ENCODE results near the gene CDC42EP4. TPM values are rescaled to one million over a fixed set of nuclear protein-coding genes. Genes with fewer than 3 reads are reported as not detected.
A peak's percentile ranks its signal among the peaks of the same experiment; 100 is the strongest.

The CDC42EP4 gene
- total and polyA plus RNA-seq, 9 of the 15 experiments (the other 6 are each of a cell fraction or from before 2014, with no cell fraction given) = 0.65 to 20.8 (median 12.3) TPM

DNA sequence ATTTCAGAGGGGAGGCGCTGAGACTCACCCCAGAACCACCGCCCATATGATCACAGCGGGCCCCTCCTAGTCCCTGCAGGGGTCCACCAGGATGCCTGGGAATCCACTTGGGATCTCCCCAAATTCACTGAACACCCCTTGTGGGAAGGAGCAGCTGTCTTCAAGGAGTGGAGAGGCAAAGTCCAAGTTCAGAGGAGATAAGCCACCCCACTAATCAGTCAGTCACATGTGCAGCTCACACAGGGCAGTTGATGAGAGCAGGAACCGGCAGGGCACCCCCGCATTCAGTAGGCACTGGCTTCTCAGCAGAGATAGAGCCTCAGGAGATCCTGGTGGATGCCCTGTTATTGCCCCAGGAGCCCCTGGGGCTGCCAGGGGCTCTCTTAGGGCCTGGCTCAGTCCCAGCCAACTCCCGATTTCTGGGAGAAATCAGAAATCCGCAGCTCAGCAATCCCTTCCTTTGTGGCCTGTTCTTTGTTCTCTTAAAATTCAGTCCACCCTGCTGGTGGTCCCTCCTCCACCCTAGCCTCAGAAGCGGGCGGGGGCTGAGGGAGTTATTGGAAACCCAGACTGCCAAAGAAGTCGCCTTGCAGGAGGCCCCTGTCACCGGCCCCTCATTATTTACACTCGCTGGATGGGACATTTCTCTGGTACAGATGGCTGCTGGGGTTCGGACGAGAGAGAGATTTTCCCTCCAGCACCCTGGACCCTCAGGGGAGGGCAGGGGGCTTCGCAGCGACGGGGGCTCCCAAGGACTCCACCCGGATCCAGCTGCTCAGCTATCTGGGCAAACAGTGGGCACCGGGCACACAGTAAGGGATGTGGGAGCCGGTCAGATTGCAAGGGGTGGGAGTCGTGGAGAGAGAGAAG is 1.8 kb downstream of the CDC42EP4 start (continued):
- no peak for TF ChIP-seq MIER1 (IDR thresholded peaks at IDR 0.05; ENCODE audit: low read depth)
- TF ChIP-seq ADNP (tag; IDR thresholded peaks at IDR 0.05) = no peak
- TF ChIP-seq HMGN3 (IDR thresholded peaks at IDR 0.05; ENCODE audit: borderline replicate concordance, extremely low read depth, insufficient read length, low read depth, low read length) = peak; percentile 62
- TF ChIP-seq HNRNPH1 (optimal IDR thresholded peaks at IDR 0.05; ENCODE audit: low read depth, low read length) = no peak
- no peak for TF ChIP-seq SIX5 (IDR thresholded peaks at IDR 0.05; ENCODE audit: borderline replicate concordance in 1 of 2, insufficient read depth in 1 of 2, low read depth in 1 of 2, low read length in 2 of 2)
- TF ChIP-seq, protein P1, sequence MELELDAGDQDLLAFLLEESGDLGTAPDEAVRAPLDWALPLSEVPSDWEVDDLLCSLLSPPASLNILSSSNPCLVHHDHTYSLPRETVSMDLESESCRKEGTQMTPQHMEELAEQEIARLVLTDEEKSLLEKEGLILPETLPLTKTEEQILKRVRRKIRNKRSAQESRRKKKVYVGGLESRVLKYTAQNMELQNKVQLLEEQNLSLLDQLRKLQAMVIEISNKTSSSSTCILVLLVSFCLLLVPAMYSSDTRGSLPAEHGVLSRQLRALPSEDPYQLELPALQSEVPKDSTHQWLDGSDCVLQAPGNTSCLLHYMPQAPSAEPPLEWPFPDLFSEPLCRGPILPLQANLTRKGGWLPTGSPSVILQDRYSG (tag; conservative IDR thresholded peaks at IDR 0.05; ENCODE audit: low read depth) = no peak
- no peak for TF ChIP-seq ZNF778 (CRISPR knock-in tag; IDR thresholded peaks at IDR 0.05)
- TF ChIP-seq NCOA1 (IDR thresholded peaks at IDR 0.05; ENCODE audit: low read depth) = peak; percentile 41; the same call in 1 of the 2 replicates
- no peak for TF ChIP-seq ETS2 (tag; IDR thresholded peaks at IDR 0.05; ENCODE audit: borderline replicate concordance, poor library complexity, severe bottlenecking)
- no peak for TF ChIP-seq ZNF140 (CRISPR knock-in tag; IDR thresholded peaks at IDR 0.05)
- TF ChIP-seq MXI1 (IDR thresholded peaks at IDR 0.05; ENCODE audit: low read depth, low read length) = no peak
- peak in 1 of 2 experiments; percentile 58; a peak in 1 of 4 replicates for TF ChIP-seq HDAC1 (IDR thresholded peaks at IDR 0.05)
- TF ChIP-seq EGR1 (conservative IDR thresholded peaks at IDR 0.05) = peak; percentile 87
- TF ChIP-seq NELFE (IDR thresholded peaks at IDR 0.05; ENCODE audit: insufficient read depth, insufficient read length) = no peak
- no peak for TF ChIP-seq RBBP5 (IDR thresholded peaks at IDR 0.05; ENCODE audit: borderline replicate concordance, insufficient read depth, low read length, poor library complexity, severe bottlenecking)
- TF ChIP-seq CTBP1 (IDR thresholded peaks at IDR 0.05; ENCODE audit: borderline replicate concordance) = peak; percentile 35; the same call in 1 of the 2 replicates
- peak; percentile 46; the same call in 1 of the 2 replicates for TF ChIP-seq KLF16 (IDR thresholded peaks at IDR 0.05)
- no peak for TF ChIP-seq ZBED1 (IDR thresholded peaks at IDR 0.05)
- no peak for TF ChIP-seq ZNF41 (CRISPR knock-in tag; conservative IDR thresholded peaks at IDR 0.05)
- TF ChIP-seq NR1H2 (CRISPR knock-in tag; IDR thresholded peaks at IDR 0.05) = no peak
- no peak for TF ChIP-seq ZNF217 (CRISPR knock-in tag; IDR thresholded peaks at IDR 0.05)
- TF ChIP-seq POU5F1 (IDR thresholded peaks at IDR 0.05; ENCODE audit: borderline replicate concordance, low read depth, low read length, partially characterized antibody) = no peak
- no peak for TF ChIP-seq BRD9 (IDR thresholded peaks at IDR 0.05; ENCODE audit: low read depth, partially characterized antibody)
- TF ChIP-seq ILK (tag; IDR thresholded peaks at IDR 0.05; ENCODE audit: borderline replicate concordance, low read depth) = no peak
- TF ChIP-seq ZNF184 (CRISPR knock-in tag; IDR thresholded peaks at IDR 0.05) = no peak
- no peak for TF ChIP-seq ATF1 (CRISPR knock-in tag; IDR thresholded peaks at IDR 0.05)
- no peak for TF ChIP-seq ATF1 (tag; IDR thresholded peaks at IDR 0.05)
- TF ChIP-seq RNF2 (IDR thresholded peaks at IDR 0.05) = peak; percentile 31; the same call in 1 of the 2 replicates
- TF ChIP-seq PTRF (tag; IDR thresholded peaks at IDR 0.05) = no peak
- TF ChIP-seq NFE2 (IDR thresholded peaks at IDR 0.05; ENCODE audit: low read depth) = no peak
